CD4-positive, alpha-beta memory T cell (primary cell): ENCODE data around the gene RNU7-1. TPM values are rescaled to one million over a fixed set of nuclear protein-coding genes. Genes with fewer than 3 reads are reported as not detected.

ENCODE experiments used
- CTCF ChIA-PET: fragments of 350-600 bp; sonication (Branson Sonifier 250); formaldehyde crosslinking; loops from one replicate; lab custom pipeline; 2021; ENCODE audit warnings: inconsistent platforms; ENCODE audit not compliant: partially characterized antibody; lab: Charles Lee
- POLR2A ChIA-PET: fragments of 350-600 bp; sonication (Branson Sonifier 250); formaldehyde crosslinking; loops from one replicate; lab custom pipeline; 2021; ENCODE audit not compliant: partially characterized antibody; lab: Charles Lee
- DNase-seq, 5 donors: peaks; one replicate each; pipeline versions ENCODE4 v3.0.0 to v3.0.0-alpha.2; 2020 to 2022; ENCODE audit warnings: mixed read lengths in 1 of 5
- H3K27ac ChIP-seq: one replicate; pipeline ENCODE4 v1.7.0; 2013; ENCODE audit warnings: low read depth, low read length
- H3K27me3 ChIP-seq: 2 replicates; pipeline ENCODE4 v1.7.0; 2013; ENCODE audit warnings: mild to moderate bottlenecking, low read length, moderate library complexity; ENCODE audit not compliant: insufficient read depth
- H3K36me3 ChIP-seq: 2 replicates; pipeline ENCODE4 v1.7.0; 2013; ENCODE audit warnings: mild to moderate bottlenecking, low read length, moderate library complexity; ENCODE audit not compliant: insufficient read depth
- H3K4me1 ChIP-seq: 2 replicates; pipeline ENCODE4 v1.7.0; 2013; ENCODE audit warnings: mild to moderate bottlenecking, low read length, moderate library complexity; ENCODE audit not compliant: insufficient read depth
- H3K4me3 ChIP-seq, 2 donors: one replicate each; pipeline ENCODE4 v1.7.0; 2013; ENCODE audit warnings: low read length in 2 of 2, mild to moderate bottlenecking in 1 of 2
- H3K9me3 ChIP-seq, 2 donors: one replicate each; pipeline ENCODE4 v1.7.0; 2013; ENCODE audit warnings: low read length in 2 of 2, control low read depth in 1 of 2; ENCODE audit not compliant: control insufficient read depth in 1 of 2
- H3K27ac Mint-ChIP-seq, 7 donors: one replicate each; pipeline ENCODE4 v1.8.0; 2020 to 2021; ENCODE audit warnings: mixed read lengths in 7 of 7, mild to moderate bottlenecking in 6 of 7, inconsistent platforms in 3 of 7, moderate library complexity in 3 of 7
- H3K27me3 Mint-ChIP-seq, 2 donors: one replicate each; pipeline ENCODE4 v1.8.0; 2020 to 2021; ENCODE audit warnings: mixed read lengths in 2 of 2
- H3K36me3 Mint-ChIP-seq, 2 donors: one replicate each; pipeline ENCODE4 v1.8.0; 2020 to 2021; ENCODE audit warnings: mixed read lengths in 2 of 2, inconsistent platforms in 1 of 2, mild to moderate bottlenecking in 1 of 2
- H3K4me1 Mint-ChIP-seq, 4 donors: one replicate each; pipeline ENCODE4 v1.8.0; 2020 to 2021; ENCODE audit warnings: mixed read lengths in 4 of 4, mild to moderate bottlenecking in 1 of 4
- H3K4me3 Mint-ChIP-seq, 8 donors: one replicate each; pipeline ENCODE4 v1.8.0; 2020 to 2021; ENCODE audit warnings: mixed read lengths in 8 of 8, mild to moderate bottlenecking in 7 of 8, moderate library complexity in 6 of 8, inconsistent platforms in 3 of 8
- H3K9me3 Mint-ChIP-seq, 8 donors: one replicate each; pipeline ENCODE4 v1.8.0; 2020 to 2021; ENCODE audit warnings: mixed read lengths in 8 of 8, mild to moderate bottlenecking in 5 of 8, inconsistent platforms in 3 of 8, moderate library complexity in 1 of 8
- intact Hi-C: fragments of 100-400 bp; cut with micrococcal nuclease; formaldehyde crosslinking; loops from one replicate; pipeline ENCODE4 v1.15.1; 2023
- polyA plus RNA-seq, 2 donors: library from polyadenylated mRNA; unstranded; fragments of 300-500 nt; fragmentation: Illumina TruSeq; gene quantifications; one replicate each; pipeline ENCODE4 v1.2.3, GENCODE V29; 2021
- total RNA-seq, 2 experiments: library from RNA; stranded (reverse); gene quantifications; one replicate each; pipeline ENCODE4 v1.2.3, GENCODE V29; 2021

RNU7-1 gene
- total and polyA plus RNA-seq, 4 experiments from 2014 or later = not detected

- Mint-ChIP-seq H3K27me3 (no peaks in the 10 kb centered on the region), H3K9me3 (peaks cover 0 to 5% (median 0%) of the 10 kb centered on the region in 8 donors), H3K4me1 (peaks cover 12 to 45% (median 26%) of the 10 kb centered on the region in 4 donors), H3K4me3 (peak overlapping the region in 1 of 8 donors; percentile 1), H3K36me3 (peaks cover 22 to 51% of the 10 kb centered on the region in 2 donors), H3K27ac (peak overlapping the region in 3 of 7 donors; percentile 32 to 88 (median 84))
- H3K36me3 ChIP-seq = peaks cover 17% of the 10 kb centered on the region
- H3K9me3 ChIP-seq = no peaks in the 10 kb centered on the region
- no peak overlapping the region for H3K27ac ChIP-seq
- no peak for DNase-seq
- ChIA-PET POLR2A (interaction anchor here (0.7 to 6.8 kb wide), 9 partner anchors 9 to 452 kb away, joined by 3 to 58 read pairs (median 4); partner anchors contain the start of genes ATN1, RNU7-1 and SPSB2), CTCF (interaction anchor here (0.9 to 1.0 kb wide), 2 partner anchors 9 to 45 kb away, joined by 3 to 4 read pairs; no protein-coding TSS in a partner anchor)
- intact Hi-C loops = no loop called here
- H3K27me3 ChIP-seq = no peaks in the 10 kb centered on the region
- no peak overlapping the region for H3K4me3 ChIP-seq
- H3K4me1 ChIP-seq = peaks cover 29% of the 10 kb centered on the region
These were observed 26.0 kb upstream of the RNU7-1 start for GRCh38 chr12:6917491-6918231.

- H3K9me3 ChIP-seq = no peaks in the 10 kb centered on the region
- H3K4me3 Mint-ChIP-seq = no peak overlapping the region
- peaks cover 21% of the 10 kb centered on the region for H3K4me1 ChIP-seq
- intact Hi-C loops = no loop called here
- no peaks in the 10 kb centered on the region for H3K27me3 Mint-ChIP-seq
- no peak overlapping the region for H3K4me3 ChIP-seq
- peak overlapping the region in 5 of 7 donors; percentile 10 to 78 (median 54) for H3K27ac Mint-ChIP-seq
- H3K36me3 Mint-ChIP-seq = peaks cover 25 to 64% of the 10 kb centered on the region in 2 donors
- H3K27ac ChIP-seq = no peak overlapping the region
- CTCF ChIA-PET = interaction anchor here (0.6 to 1.2 kb wide), 3 partner anchors 24 to 47 kb away, joined by 3 to 4 read pairs (median 4); partner anchors contain the start of genes C12orf57 and RNU7-1
- H3K36me3 ChIP-seq = peaks cover 17% of the 10 kb centered on the region
- DNase-seq = no peak
- peaks cover 9 to 33% (median 21%) of the 10 kb centered on the region in 4 donors for H3K4me1 Mint-ChIP-seq
- POLR2A ChIA-PET = interaction anchor here (1.1 to 1.7 kb wide), 4 partner anchors 10 to 28 kb away, joined by 3 to 4 read pairs (median 4); no protein-coding TSS in a partner anchor
- H3K9me3 Mint-ChIP-seq = peaks cover 0 to 2% (median 0%) of the 10 kb centered on the region in 8 donors
- H3K27me3 ChIP-seq = no peaks in the 10 kb centered on the region
These were observed 24.0 kb upstream of the RNU7-1 start for GRCh38 chr12:6919588-6919987.

DNA sequence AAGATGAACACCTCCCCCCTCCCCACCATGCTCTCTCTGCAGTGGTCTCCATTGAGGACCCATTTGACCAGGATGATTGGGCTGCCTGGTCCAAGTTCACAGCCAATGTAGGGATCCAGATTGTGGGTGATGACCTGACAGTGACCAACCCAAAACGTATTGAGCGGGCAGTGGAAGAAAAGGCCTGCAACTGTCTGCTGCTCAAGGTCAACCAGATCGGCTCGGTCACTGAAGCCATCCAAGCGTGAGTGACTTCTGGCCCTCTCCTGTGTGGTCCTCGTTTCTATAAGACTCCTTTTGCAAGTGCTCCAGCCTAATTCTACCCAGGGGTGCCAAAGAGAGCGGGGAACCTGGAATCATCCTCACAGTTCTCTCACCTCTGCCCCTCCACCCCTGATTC lies 22.1 kb upstream of the RNU7-1 start:
- Histone ChIP-seq H3K27me3 (no peaks in the 10 kb centered on the region), H3K9me3 (no peaks in the 10 kb centered on the region), H3K36me3 (peaks cover 13% of the 10 kb centered on the region), H3K4me1 (peaks cover 12% of the 10 kb centered on the region), H3K27ac (no peak overlapping the region), H3K4me3 (no peak overlapping the region)
- POLR2A ChIA-PET = interaction anchor here (0.9 to 8.2 kb wide), 3 partner anchors 15 to 30 kb away, joined by 3 to 154 read pairs (median 6); no protein-coding TSS in a partner anchor
- CTCF ChIA-PET = interaction anchor here (1.0 to 6.4 kb wide), 9 partner anchors 8 to 191 kb away, joined by 3 to 77 read pairs (median 4); partner anchors contain the start of genes C1RL, ENO2 and LPCAT3
- intact Hi-C loops = loop anchor here (5.0 kb wide), 1 partner anchor 266 kb away; the partner anchor contains the start of gene PEX5
- Mint-ChIP-seq H3K4me3 (no peak overlapping the region), H3K36me3 (peaks cover 25 to 53% of the 10 kb centered on the region in 2 donors), H3K27me3 (no peaks in the 10 kb centered on the region), H3K27ac (peak overlapping the region in 2 of 7 donors; percentile 17 to 37), H3K9me3 (peaks cover 0 to 2% (median 0%) of the 10 kb centered on the region in 8 donors), H3K4me1 (peaks cover 10 to 27% (median 16%) of the 10 kb centered on the region in 4 donors)
- DNase-seq = no peak

- Histone ChIP-seq H3K36me3 (peaks cover 9% of the 10 kb centered on the region), H3K9me3 (no peaks in the 10 kb centered on the region), H3K27ac (no peak overlapping the region), H3K4me3 (no peak overlapping the region), H3K4me1 (peaks cover 19% of the 10 kb centered on the region), H3K27me3 (no peaks in the 10 kb centered on the region)
- H3K9me3 Mint-ChIP-seq = peaks cover 0 to 2% (median 0%) of the 10 kb centered on the region in 8 donors
- H3K4me1 Mint-ChIP-seq = peaks cover 13 to 33% (median 20%) of the 10 kb centered on the region in 4 donors
- H3K36me3 Mint-ChIP-seq = peaks cover 18 to 47% of the 10 kb centered on the region in 2 donors
- ChIA-PET CTCF (interaction anchor here (0.9 to 6.4 kb wide), 10 partner anchors 8 to 190 kb away, joined by 3 to 77 read pairs (median 4); partner anchors contain the start of genes C1RL, ENO2 and LPCAT3), POLR2A (interaction anchor here (0.7 to 8.2 kb wide), 4 partner anchors 8 to 49 kb away, joined by 3 to 154 read pairs (median 4); partner anchors contain the start of gene SPSB2)
- no peak for DNase-seq
- peak overlapping the region in 4 of 7 donors; percentile 30 to 95 (median 49) for H3K27ac Mint-ChIP-seq
- intact Hi-C loops = loop anchor here (5.0 kb wide), 1 partner anchor 265 kb away; the partner anchor contains the start of gene PEX5
- no peak overlapping the region for H3K4me3 Mint-ChIP-seq
- no peaks in the 10 kb centered on the region for H3K27me3 Mint-ChIP-seq
These were observed 21.3 kb upstream of the RNU7-1 start for GRCh38 chr12:6921996-6922946.

DNA sequence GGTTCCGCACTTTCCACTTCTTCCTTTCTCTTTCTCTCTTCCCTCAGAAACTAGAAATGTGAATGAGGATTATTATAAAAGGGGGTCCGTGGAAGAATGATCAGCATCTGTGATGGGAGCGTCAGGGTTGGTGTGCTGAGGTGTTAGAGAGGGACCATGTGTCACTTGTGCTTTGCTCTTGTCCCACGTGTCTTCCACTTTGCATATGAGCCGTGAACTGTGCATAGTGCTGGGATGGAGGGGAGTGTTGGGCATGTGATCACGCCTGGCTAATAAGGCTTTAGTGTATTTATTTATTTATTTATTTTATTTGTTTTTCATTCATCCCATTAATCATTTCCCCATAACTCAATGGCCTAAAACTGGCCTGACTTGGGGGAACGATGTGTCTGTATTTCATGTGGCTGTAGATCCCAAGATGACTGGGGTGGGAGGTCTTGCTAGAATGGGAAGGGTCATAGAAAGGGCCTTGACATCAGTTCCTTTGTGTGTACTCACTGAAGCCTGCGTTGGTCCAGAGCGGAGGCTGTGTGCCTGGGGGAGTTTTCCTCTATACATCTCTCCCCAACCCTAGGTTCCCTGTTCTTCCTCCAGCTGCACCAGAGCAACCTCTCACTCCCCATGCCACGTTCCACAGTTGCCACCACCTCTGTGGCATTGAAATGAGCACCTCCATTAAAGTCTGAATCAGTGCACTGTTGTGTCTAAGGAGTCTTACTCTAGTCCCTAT lies 20.4 kb upstream of the RNU7-1 start:
- Mint-ChIP-seq H3K27me3 (no peaks in the 10 kb centered on the region), H3K36me3 (peaks cover 18 to 44% of the 10 kb centered on the region in 2 donors), H3K27ac (peak overlapping the region in 6 of 7 donors; percentile 25 to 95 (median 83)), H3K4me1 (peaks cover 13 to 34% (median 20%) of the 10 kb centered on the region in 4 donors), H3K9me3 (peaks cover 0 to 2% (median 0%) of the 10 kb centered on the region in 8 donors), H3K4me3 (no peak overlapping the region)
- Histone ChIP-seq H3K9me3 (no peaks in the 10 kb centered on the region), H3K4me1 (peaks cover 19% of the 10 kb centered on the region), H3K27me3 (no peaks in the 10 kb centered on the region), H3K4me3 (no peak overlapping the region), H3K27ac (no peak overlapping the region), H3K36me3 (peaks cover 9% of the 10 kb centered on the region)
- intact Hi-C loops = loop anchor here (5.0 kb wide), 1 partner anchor 264 kb away; the partner anchor contains the start of gene PEX5
- no peak for DNase-seq
- POLR2A ChIA-PET = interaction anchor here (1.1 to 17.5 kb wide), 7 partner anchors 8 to 95 kb away, joined by 6 to 280 read pairs (median 58); partner anchors contain the start of genes C12orf57, ENO2, LPCAT3 and PTPN6
- CTCF ChIA-PET = interaction anchor here (0.8 to 6.4 kb wide), 23 partner anchors 9 to 189 kb away, joined by 3 to 77 read pairs (median 6); partner anchors contain the start of genes C12orf57, C1R, C1RL and ENO2
